Effector memory CD8-positive, alpha-beta T cell (primary cell): Measurements from ENCODE around the gene SEMA6B.
"Not testable (repeated sequence)": the region's sequence is repeated elsewhere in the genome, so short reads cannot be mapped to it uniquely, and the experiment has no call there.

ENCODE experiments used
- ATAC-seq: fragments of 150-1000 bp; cut with Tn5 transposase; replicated peaks from 2 replicates; pipeline ENCODE4 v1.10.0; 2021; ENCODE audit warnings: mild to moderate bottlenecking, moderate library complexity
- DNase-seq, 3 experiments: peaks; one replicate each; pipeline ENCODE4 v3.0.0; 2021
- H3K27ac Mint-ChIP-seq, 2 donors: one replicate each; pipeline ENCODE4 v1.8.0; 2022; ENCODE audit warnings: mild to moderate bottlenecking in 2 of 2, mixed read lengths in 2 of 2, moderate library complexity in 2 of 2
- H3K27me3 Mint-ChIP-seq, 2 donors: one replicate each; pipeline ENCODE4 v1.8.0; 2022; ENCODE audit warnings: mixed read lengths in 2 of 2
- H3K36me3 Mint-ChIP-seq: one replicate; pipeline ENCODE4 v1.8.0; 2022; ENCODE audit warnings: mild to moderate bottlenecking, moderate library complexity, mixed read lengths; ENCODE audit not compliant: insufficient read depth
- H3K4me1 Mint-ChIP-seq, 2 donors: one replicate each; pipeline ENCODE4 v1.8.0; 2022; ENCODE audit warnings: low read depth in 2 of 2, mixed read lengths in 2 of 2
- H3K4me3 Mint-ChIP-seq, 2 donors: one replicate each; pipeline ENCODE4 v1.8.0; 2022; ENCODE audit warnings: mild to moderate bottlenecking in 2 of 2, mixed read lengths in 2 of 2, moderate library complexity in 2 of 2
- H3K9me3 Mint-ChIP-seq, 2 donors: one replicate each; pipeline ENCODE4 v1.8.0; 2022; ENCODE audit warnings: mixed read lengths in 2 of 2

SEMA6B gene

GRCh38 chr19:4573682-4574081 is 14.2 kb upstream of the SEMA6B start:
- DNase-seq = no peak
- H3K27me3 Mint-ChIP-seq = peaks cover 30 to 45% of the 10 kb centered on the region in 2 donors
- H3K9me3 Mint-ChIP-seq = no peaks in the 10 kb centered on the region
- no peak for ATAC-seq
- no peak overlapping the region for H3K27ac Mint-ChIP-seq
- H3K36me3 Mint-ChIP-seq = no peaks in the 10 kb centered on the region
- no peak overlapping the region for H3K4me3 Mint-ChIP-seq
- H3K4me1 Mint-ChIP-seq = peaks cover 0 to 2% of the 10 kb centered on the region in 2 donors

DNA sequence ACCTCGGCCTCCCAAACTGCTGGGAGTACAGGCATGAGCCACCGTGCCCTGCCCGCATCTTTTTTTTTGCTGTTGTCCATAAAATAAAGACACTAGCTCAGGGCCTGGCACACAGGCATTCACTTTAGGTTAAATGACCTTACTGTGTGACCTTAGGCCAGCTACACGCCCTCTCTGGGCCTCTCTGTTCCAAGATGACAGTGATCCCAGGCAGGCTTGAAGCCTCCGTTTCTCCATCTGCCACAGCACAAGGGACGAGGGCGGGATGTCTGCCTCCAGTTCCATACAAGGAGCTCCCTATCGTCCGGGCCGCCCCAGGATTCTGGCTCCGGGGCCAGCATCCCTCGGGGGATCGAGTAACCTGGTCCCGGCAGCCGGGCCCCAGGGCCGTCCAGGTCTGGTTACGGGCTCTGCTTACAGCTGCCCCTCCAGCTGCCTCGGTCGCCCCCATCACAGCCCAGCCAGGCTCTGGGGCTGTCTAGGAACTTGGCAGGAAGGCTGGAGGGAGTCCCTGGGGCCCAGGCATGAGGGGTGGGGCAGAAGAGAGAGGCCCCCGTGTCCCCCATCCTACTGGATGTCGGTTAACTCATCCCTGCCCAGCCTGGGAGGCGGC is 11.9 kb upstream of the SEMA6B start:
- Mint-ChIP-seq H3K27me3 (peaks cover 28 to 42% of the 10 kb centered on the region in 2 donors), H3K9me3 (no peaks in the 10 kb centered on the region), H3K4me3 (no peak overlapping the region), H3K27ac (no peak overlapping the region), H3K36me3 (no peaks in the 10 kb centered on the region), H3K4me1 (peaks cover 0 to 1% of the 10 kb centered on the region in 2 donors)
- no peak for DNase-seq
- ATAC-seq = no peak

- H3K27me3 Mint-ChIP-seq = peaks cover 23 to 40% of the 10 kb centered on the region in 2 donors
- H3K9me3 Mint-ChIP-seq = no peaks in the 10 kb centered on the region
- H3K27ac Mint-ChIP-seq = no peak overlapping the region
- no peak overlapping the region for H3K4me3 Mint-ChIP-seq
- no peak for DNase-seq
- no peaks in the 10 kb centered on the region for H3K4me1 Mint-ChIP-seq
- no peak for ATAC-seq
- H3K36me3 Mint-ChIP-seq = no peaks in the 10 kb centered on the region
Observed at GRCh38 chr19:4570916-4571304, 11.4 kb upstream of the SEMA6B start.

DNA sequence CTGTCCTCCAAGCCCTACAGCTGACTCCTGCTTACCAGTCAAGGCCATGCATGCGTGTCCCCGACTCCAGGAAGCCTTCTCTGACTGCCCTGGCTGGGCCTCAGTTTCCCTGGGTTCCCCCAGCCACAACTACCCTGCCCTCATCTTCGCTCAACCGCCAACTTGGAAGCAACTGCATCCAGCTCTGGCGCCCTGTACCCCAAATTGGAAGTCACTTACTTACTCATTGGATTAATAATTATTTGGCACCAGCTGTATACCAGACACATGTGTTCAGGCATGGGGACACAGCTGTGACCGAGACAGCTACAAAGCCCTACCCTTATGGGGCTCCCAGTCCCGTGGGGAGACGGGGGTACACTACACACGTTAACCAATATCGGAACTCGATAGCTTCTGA is 10.9 kb upstream of the SEMA6B start:
- H3K27ac Mint-ChIP-seq = no peak overlapping the region

GRCh38 chr19:4568886-4569285 is 9.4 kb upstream of the SEMA6B start:
- ATAC-seq (no peak), DNase-seq (no peak)
- Mint-ChIP-seq H3K36me3 (no peaks in the 10 kb centered on the region), H3K9me3 (no peaks in the 10 kb centered on the region), H3K27me3 (peaks cover 12 to 22% of the 10 kb centered on the region in 2 donors), H3K4me1 (no peaks in the 10 kb centered on the region), H3K4me3 (no peak overlapping the region), H3K27ac (no peak overlapping the region)

More for the DNA sequence above, 10.9 kb upstream of the SEMA6B start:
- Mint-ChIP-seq H3K4me1 (no peaks in the 10 kb centered on the region), H3K36me3 (no peaks in the 10 kb centered on the region), H3K4me3 (no peak overlapping the region), H3K9me3 (no peaks in the 10 kb centered on the region), H3K27me3 (peaks cover 18 to 35% of the 10 kb centered on the region in 2 donors)
- no peak for ATAC-seq
- DNase-seq = no peak

- ATAC-seq (peak; percentile 58), DNase-seq (peak; percentile 56 to 62 (median 57))
- H3K4me3 Mint-ChIP-seq = no peak overlapping the region
- H3K9me3 Mint-ChIP-seq = no peaks in the 10 kb centered on the region
- no peaks in the 10 kb centered on the region for H3K4me1 Mint-ChIP-seq
- H3K27ac Mint-ChIP-seq = no peak overlapping the region
- peaks cover 12 to 22% of the 10 kb centered on the region in 2 donors for H3K27me3 Mint-ChIP-seq
- H3K36me3 Mint-ChIP-seq = no peaks in the 10 kb centered on the region
Observed at GRCh38 chr19:4567584-4568071, 8.1 kb upstream of the SEMA6B start.

- DNase-seq = no peak
- ATAC-seq = no peak
- H3K36me3 Mint-ChIP-seq = no peaks in the 10 kb centered on the region
- no peak overlapping the region for H3K27ac Mint-ChIP-seq
- H3K4me1 Mint-ChIP-seq = no peaks in the 10 kb centered on the region
- H3K9me3 Mint-ChIP-seq = no peaks in the 10 kb centered on the region
- no peak overlapping the region for H3K4me3 Mint-ChIP-seq
- H3K27me3 Mint-ChIP-seq = peaks cover 12 to 22% of the 10 kb centered on the region in 2 donors
Observed at GRCh38 chr19:4566402-4567051, 7.0 kb upstream of the SEMA6B start.

DNA sequence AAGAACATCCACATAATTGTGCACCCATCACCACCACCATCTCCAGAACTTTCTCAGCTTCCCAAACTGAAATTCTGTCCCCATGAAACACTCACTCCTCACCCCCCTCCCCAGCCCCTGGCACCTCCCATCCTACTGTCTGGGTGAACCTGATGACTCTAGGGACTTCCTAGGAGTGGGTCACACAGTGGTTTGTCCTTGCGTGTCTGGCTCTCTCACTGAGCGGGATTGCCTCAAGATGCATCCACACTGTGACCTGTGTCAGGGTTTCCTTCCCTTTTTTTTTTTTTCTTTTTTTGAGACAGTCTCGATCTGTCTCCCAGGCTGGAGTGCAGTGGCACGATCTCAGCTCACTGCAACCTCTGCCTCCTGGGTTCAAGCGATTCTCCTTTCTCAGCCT is 4.1 kb upstream of the SEMA6B start:
- not testable (repeated sequence) for H3K4me1 Mint-ChIP-seq

DNA sequence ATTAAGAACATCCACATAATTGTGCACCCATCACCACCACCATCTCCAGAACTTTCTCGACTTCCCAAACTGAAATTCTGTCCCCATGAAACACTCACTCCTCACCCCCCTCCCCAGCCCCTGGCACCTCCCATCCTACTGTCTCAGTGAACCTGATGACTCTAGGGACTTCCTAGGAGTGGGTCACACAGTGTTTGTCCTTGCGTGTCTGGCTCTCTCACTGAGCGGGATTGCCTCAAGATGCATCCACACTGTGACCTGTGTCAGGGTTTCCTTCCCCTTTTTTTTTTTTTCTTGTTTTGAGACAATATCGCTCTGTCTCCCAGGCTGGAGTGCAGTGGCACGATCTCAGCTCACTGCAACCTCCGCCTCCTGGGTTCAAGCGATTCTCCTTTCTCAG is 2.6 kb upstream of the SEMA6B start:
- H3K27ac Mint-ChIP-seq, H3K27me3 Mint-ChIP-seq, DNase-seq, H3K9me3 Mint-ChIP-seq, H3K36me3 Mint-ChIP-seq, H3K4me3 Mint-ChIP-seq, H3K4me1 Mint-ChIP-seq: not testable (repeated sequence)
- peak; percentile 22 for ATAC-seq

More for the DNA sequence above, 4.1 kb upstream of the SEMA6B start:
- peak; percentile 26 for ATAC-seq
- H3K27ac Mint-ChIP-seq, DNase-seq, H3K36me3 Mint-ChIP-seq, H3K9me3 Mint-ChIP-seq, H3K4me3 Mint-ChIP-seq: not testable (repeated sequence)
- peaks cover 12 to 22% of the 10 kb centered on the region in 2 donors for H3K27me3 Mint-ChIP-seq

DNA sequence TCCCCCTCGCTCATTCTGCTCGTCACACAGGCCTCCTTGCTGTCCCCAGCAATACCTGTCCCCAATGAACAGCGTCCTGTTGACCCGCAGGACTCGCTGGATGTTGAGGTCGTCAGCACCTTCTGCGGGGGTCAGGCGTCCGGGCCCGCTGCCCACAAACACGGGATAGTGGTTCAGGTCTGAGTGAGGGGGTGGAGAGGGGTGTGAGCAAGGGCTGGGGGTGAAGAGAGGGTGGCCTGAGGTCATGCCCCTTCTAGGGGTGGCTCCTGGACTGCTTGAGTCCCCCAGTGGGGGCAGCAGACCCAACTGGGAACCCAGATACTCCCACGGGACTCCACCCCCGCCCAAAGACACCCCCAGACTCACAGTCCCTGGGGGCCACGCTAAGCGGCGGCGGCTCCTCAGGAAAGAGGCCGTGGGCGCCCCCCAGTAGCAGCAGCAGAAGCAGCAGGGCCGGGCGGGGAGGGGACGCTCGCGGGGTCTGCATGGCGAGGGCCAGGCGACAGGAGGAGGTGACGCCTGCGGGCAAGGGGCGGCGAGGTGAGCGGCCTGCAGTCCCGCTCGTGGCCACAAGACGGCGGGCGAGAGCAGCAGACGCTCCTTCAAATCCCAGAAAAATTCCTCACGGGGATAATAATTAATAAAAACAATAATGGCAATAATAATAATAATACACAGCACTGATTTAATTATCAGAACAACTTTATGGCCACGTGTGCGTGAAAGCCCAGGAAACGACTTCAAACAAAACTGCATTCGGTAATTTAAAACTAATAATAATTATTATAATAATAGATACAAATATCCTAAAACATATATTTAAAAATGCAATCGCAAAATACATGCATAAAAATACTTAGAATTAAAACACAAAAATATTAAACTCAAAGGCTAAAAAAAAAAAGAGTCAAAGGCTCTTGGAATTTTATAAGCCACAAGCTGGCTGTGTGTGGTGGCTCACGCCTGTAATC is 1.2 kb downstream of the SEMA6B start:
- H3K27me3 Mint-ChIP-seq = peaks cover 0 to 5% of the 10 kb centered on the region in 2 donors
- H3K27ac Mint-ChIP-seq = no peak overlapping the region
- H3K9me3 Mint-ChIP-seq = peaks cover 0 to 2% of the 10 kb centered on the region in 2 donors
- DNase-seq (peak; percentile 22 to 27 (median 26)), ATAC-seq (no peak)
- H3K4me3 Mint-ChIP-seq = no peak overlapping the region
- H3K4me1 Mint-ChIP-seq = no peaks in the 10 kb centered on the region
- no peaks in the 10 kb centered on the region for H3K36me3 Mint-ChIP-seq

GRCh38 chr19:4557144-4557970 is 2.1 kb downstream of the SEMA6B start:
- no peaks in the 10 kb centered on the region for H3K36me3 Mint-ChIP-seq
- H3K27ac Mint-ChIP-seq = no peak overlapping the region
- H3K9me3 Mint-ChIP-seq = peaks cover 0 to 4% of the 10 kb centered on the region in 2 donors
- peaks cover under 1 to 11% of the 10 kb centered on the region in 2 donors for H3K27me3 Mint-ChIP-seq
- no peak overlapping the region for H3K4me3 Mint-ChIP-seq
- DNase-seq = no peak
- H3K4me1 Mint-ChIP-seq = no peaks in the 10 kb centered on the region
- ATAC-seq = no peak

GRCh38 chr19:4556597-4557127 is 2.8 kb downstream of the SEMA6B start:
- Mint-ChIP-seq H3K27ac (no peak overlapping the region), H3K4me1 (no peaks in the 10 kb centered on the region), H3K4me3 (no peak overlapping the region), H3K9me3 (peaks cover 0 to 7% of the 10 kb centered on the region in 2 donors), H3K27me3 (peaks cover 8 to 17% of the 10 kb centered on the region in 2 donors), H3K36me3 (no peaks in the 10 kb centered on the region)
- no peak for ATAC-seq
- DNase-seq = no peak
